Epithelial cell of proximal tubule (primary cell): ENCODE data around the gene ISCA1. TPM values are rescaled to one million over a fixed set of nuclear protein-coding genes. Genes with fewer than 3 reads are reported as not detected.
"Not testable (repeated sequence)": the region's sequence is repeated elsewhere in the genome, so short reads cannot be mapped to it uniquely, and the experiment has no call there.

Experiments
- DNase-seq: peaks from one replicate; pipeline ENCODE4 v3.0.0-alpha.2; 2011; ENCODE audit warnings: low read depth
- H3K4me3 ChIP-seq: 2 replicates; pipeline ENCODE4 v1.5.1; 2011; ENCODE audit warnings: low read depth, mild to moderate bottlenecking, low read length
- CTCF ChIP-seq: conservative IDR thresholded peaks from 2 replicates; pipeline ENCODE4 v1.5.1; 2012; ENCODE audit warnings: low read depth, mild to moderate bottlenecking, low read length
- total RNA-seq: library from RNA; depleted of rRNA; stranded (reverse); fragments of >200 nt; gene quantifications from 2 replicates; pipeline ENCODE4 v1.2.3, GENCODE V29; 2015

ISCA1 gene
- total RNA-seq, 1 donor from 2014 or later = 25.2 TPM

DNA sequence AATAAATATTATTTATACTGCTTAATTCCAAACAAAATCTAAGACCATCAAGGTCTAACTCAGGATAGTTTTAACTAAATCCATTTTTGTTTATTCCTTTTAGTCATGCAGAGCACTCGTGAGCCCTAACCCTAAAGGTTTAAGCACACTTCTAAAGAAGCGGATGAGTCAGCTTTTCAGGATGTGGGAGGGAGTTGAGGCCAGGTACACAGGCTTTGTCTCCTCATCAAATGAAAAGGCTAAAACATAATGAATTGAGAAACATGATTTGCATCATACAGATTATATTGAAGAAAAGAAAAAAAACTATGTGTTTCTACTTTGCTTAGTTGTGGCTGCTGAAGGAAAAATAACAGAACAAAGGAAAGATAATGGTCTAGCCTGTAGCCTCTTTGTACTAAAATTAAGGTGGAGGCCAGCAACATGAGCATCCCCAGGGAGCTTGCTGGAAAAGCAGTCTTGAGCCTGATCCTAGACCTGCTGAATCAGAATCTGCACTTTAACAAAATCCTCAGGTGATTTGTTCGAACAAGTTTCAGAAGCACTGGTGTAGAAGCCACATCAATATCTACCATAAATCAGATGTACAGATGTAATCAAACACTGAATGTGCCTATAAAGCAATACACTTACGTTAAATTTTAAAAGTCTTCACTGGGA is 21.1 kb upstream of the ISCA1 start:
- no peak for TF ChIP-seq CTCF
- no peak for DNase-seq
- no peak overlapping the region for H3K4me3 ChIP-seq

DNA sequence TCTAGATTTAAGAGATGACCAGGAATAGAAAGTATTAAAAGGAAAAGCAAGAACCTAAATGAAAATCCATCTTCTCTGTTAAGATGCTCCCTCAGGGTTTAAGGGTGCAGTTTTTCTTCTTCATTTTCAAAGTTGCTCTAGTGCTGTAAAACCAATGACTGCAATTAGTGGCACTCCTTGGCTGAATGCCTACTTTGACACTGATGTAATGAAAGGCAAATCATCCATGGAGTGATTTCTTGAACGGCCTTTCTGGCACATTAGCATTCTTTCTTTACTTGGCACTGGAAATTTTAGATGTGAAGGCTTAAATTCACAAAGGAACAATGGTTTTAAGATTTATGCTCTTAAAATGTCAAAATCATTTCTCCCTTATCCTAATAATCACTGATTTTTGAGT is 19.3 kb upstream of the ISCA1 start:
- no peak overlapping the region for H3K4me3 ChIP-seq
- TF ChIP-seq CTCF = no peak
- DNase-seq = no peak

DNA sequence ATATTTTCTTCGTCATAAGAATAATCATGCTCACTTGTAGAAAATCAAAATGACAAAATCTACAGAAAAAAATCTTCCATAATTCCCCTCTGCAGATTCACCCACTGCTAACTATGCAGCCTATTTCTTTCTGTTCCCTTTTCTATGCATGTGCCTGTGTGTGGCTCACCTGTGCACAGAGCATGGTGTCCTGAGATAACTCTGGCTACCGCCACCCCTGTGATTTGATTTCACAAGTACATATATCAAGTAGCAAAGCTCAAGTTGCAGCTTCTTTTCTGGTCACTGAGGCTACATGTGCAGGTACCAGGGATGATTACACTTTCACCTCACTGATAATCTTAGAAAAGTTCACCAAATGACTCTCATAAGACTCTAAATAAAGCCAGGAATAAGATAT is 18.4 kb upstream of the ISCA1 start:
- DNase-seq = no peak
- no peak for TF ChIP-seq CTCF
- H3K4me3 ChIP-seq = no peak overlapping the region

GRCh38 chr9:86298873-86299272 is 16.5 kb upstream of the ISCA1 start:
- H3K4me3 ChIP-seq = no peak overlapping the region
- DNase-seq = no peak
- TF ChIP-seq CTCF = no peak

DNA sequence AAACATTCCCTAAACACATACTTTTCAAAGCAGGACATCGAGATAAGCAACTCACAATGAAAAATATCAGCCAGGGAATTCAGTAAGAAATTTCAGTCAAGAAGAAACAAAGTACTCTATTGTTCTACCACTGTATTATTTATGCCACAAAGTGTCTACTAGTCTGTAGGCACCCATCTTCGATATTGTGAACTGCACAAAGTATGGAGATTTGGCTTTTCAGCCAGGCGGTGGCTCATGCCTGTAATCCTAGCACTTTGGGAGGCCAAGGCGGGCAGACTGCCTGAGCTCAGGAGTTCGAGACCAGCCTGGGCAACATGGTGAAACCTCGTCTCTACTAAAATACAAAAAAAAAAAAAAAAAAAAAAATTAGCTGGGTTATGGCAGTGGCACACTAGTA is 8.0 kb upstream of the ISCA1 start:
- DNase-seq, H3K4me3 ChIP-seq: not testable (repeated sequence)

DNA sequence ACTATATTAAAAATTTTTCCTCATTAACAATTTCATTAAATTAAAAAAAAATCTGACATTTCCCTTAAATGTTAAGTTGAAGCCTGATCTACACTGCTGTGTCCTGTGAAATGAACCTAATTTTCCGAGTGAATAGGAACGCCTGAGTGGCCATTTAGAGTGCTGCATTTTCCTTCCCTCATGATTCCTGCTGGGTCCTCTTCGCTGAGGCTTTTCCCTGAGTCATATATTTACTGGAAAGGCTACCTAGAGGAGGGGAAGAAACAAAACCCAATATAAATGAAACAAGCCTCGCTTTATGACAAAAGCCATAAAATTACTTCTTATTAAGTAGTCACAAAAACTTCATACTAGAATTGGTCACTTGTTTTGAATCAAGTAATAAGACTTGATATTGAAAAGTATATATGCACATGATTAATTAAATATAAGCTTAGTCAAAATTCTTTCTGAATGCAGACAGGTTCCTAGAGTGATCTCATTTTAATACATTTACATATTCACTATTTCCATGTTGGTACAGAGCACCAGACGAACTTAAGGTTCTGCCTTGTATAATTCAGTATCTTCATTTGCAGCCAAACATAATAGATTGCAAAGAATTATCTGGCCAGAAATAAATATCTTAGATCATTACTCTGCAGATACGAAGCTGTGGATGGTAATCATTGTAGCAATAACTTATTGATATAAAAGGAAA is 6.3 kb upstream of the ISCA1 start:
- TF ChIP-seq CTCF = no peak
- DNase-seq = no peak

GRCh38 chr9:86287013-86287412 is 4.7 kb upstream of the ISCA1 start:
- H3K4me3 ChIP-seq = no peak overlapping the region
- TF ChIP-seq CTCF = peak; percentile 58
- peak; percentile 23 for DNase-seq

More for the DNA sequence above, 6.3 kb upstream of the ISCA1 start:
- no peak overlapping the region for H3K4me3 ChIP-seq
